Superior temporal gyrus (tissue), 1 donor: ENCODE data around the gene STH.

Experiments
- DNase-seq: peaks from one replicate; pipeline ENCODE4 v3.0.0-alpha.2; 2016; ENCODE audit errors: extremely low spot score

The STH gene

GRCh38 chr17:45967378-45967777 is 31.7 kb upstream of the STH start:
- DNase-seq, result no peak

GRCh38 chr17:45968732-45969131 is 30.3 kb upstream of the STH start:
- DNase-seq, result no peak

GRCh38 chr17:45969726-45970125 is 29.3 kb upstream of the STH start:
- DNase-seq, result no peak

GRCh38 chr17:45970659-45971058 is 28.4 kb upstream of the STH start:
- no peak for DNase-seq

- DNase-seq, result no peak
These were observed 27.3 kb upstream of the STH start for GRCh38 chr17:45971698-45972141.

- no peak for DNase-seq
These were observed 26.5 kb upstream of the STH start for GRCh38 chr17:45972531-45972930.

- no peak for DNase-seq
These were observed 25.8 kb upstream of the STH start for GRCh38 chr17:45973099-45973780.

GRCh38 chr17:45973946-45974859 is 24.8 kb upstream of the STH start:
- no peak for DNase-seq

GRCh38 chr17:45974916-45975630 is 24.0 kb upstream of the STH start:
- no peak for DNase-seq

- no peak for DNase-seq
These were observed 23.3 kb upstream of the STH start for GRCh38 chr17:45975640-45976295.

- no peak for DNase-seq
These were observed 22.7 kb upstream of the STH start for GRCh38 chr17:45976391-45976754.

- no peak for DNase-seq
These were observed 22.1 kb upstream of the STH start for GRCh38 chr17:45976755-45977505.

GRCh38 chr17:45977506-45977824 is 21.6 kb upstream of the STH start:
- no peak for DNase-seq

GRCh38 chr17:45977976-45978626 is 20.9 kb upstream of the STH start:
- DNase-seq, result no peak

GRCh38 chr17:45979137-45979536 is 19.9 kb upstream of the STH start:
- no peak for DNase-seq

- DNase-seq, result no peak
These were observed 18.2 kb upstream of the STH start for GRCh38 chr17:45980855-45981254.

- no peak for DNase-seq
These were observed 17.7 kb upstream of the STH start for GRCh38 chr17:45981306-45981705.

GRCh38 chr17:45982791-45983613 is 16.0 kb upstream of the STH start:
- no peak for DNase-seq

GRCh38 chr17:45983614-45984310 is 15.3 kb upstream of the STH start:
- DNase-seq, result no peak
